Endothelial cell of umbilical vein (primary cell): ENCODE results near the gene ARHGAP15.

Experiments
- CTCF ChIP-seq, 2 donors: IDR thresholded peaks; 1 replicate in 1 of 2; 2 replicates in 1 of 2; pipeline ENCODE4 v1.5.1; 2011; ENCODE audit warnings: low read length in 2 of 2, mild to moderate bottlenecking in 2 of 2, moderate library complexity in 2 of 2, control low read depth in 1 of 2, inconsistent platforms in 1 of 2, low read depth in 1 of 2; ENCODE audit not compliant: insufficient read depth in 1 of 2; ENCODE audit errors: extremely low read depth in 1 of 2
- EZH2 ChIP-seq: IDR thresholded peaks from 2 replicates; pipeline ENCODE4 v1.6.1; 2012; ENCODE audit warnings: borderline replicate concordance, low read depth, mild to moderate bottlenecking, moderate library complexity, low read length, inconsistent platforms; ENCODE audit not compliant: severe bottlenecking
- JUN ChIP-seq: IDR thresholded peaks from 2 replicates; pipeline ENCODE4 v1.6.1; 2011; ENCODE audit warnings: borderline replicate concordance, low read depth; ENCODE audit not compliant: insufficient read length, insufficient read depth
- MAX ChIP-seq: IDR thresholded peaks from 2 replicates; pipeline ENCODE4 v1.6.1; 2011; ENCODE audit not compliant: insufficient read depth, insufficient read length
- MYC ChIP-seq: IDR thresholded peaks from one replicate; pipeline ENCODE4 v1.6.1; 2011; ENCODE audit warnings: mild to moderate bottlenecking, low read depth, low read length
- POLR2A ChIP-seq: IDR thresholded peaks from 2 replicates; pipeline ENCODE4 v1.6.1; 2012; ENCODE audit warnings: low read depth, mild to moderate bottlenecking, control low read depth, low read length
- POLR2AphosphoS5 ChIP-seq: IDR thresholded peaks from 2 replicates; pipeline ENCODE4 v1.6.1; 2012; ENCODE audit warnings: low read depth, mild to moderate bottlenecking, control low read depth, low read length, moderate library complexity; ENCODE audit not compliant: insufficient read depth

- TF ChIP-seq CTCF (IDR thresholded peaks at IDR 0.05; ENCODE audit: extremely low read depth in 1 of 2, insufficient read depth in 1 of 2, low read depth in 1 of 2, low read length in 2 of 2) (no peak), POLR2A (no peak), EZH2 (no peak), MYC (no peak), JUN (no peak), POLR2AphosphoS5 (no peak), MAX (no peak)
Measured at GRCh38 chr2:143588746-143589145, 459.5 kb downstream of the ARHGAP15 start.
